ENCODE results near the gene LAPTM4A.

Gene LAPTM4A

DNA sequence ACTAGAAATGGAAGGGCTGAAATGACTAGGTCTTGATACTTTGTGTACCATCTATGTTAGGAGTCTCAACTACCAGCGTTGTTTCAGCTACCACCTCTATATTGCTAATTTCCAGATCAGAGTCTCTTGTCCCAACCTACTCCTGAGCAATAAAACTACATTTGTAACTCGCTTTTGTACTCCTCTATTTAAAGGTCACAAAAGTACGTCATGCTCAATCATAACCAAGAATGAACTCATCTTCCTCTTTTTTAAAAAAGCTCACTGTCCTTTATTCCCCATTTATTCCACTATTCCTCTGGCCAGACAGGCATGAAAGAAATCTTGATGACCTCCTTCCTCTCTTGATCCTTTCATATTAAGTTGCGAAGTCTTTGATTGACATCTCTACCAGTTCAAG is 27.7 kb downstream of the LAPTM4A start:
- POLR2A ChIA-PET: no interaction called here
- CTCF ChIA-PET: interaction anchor here (1.1 to 3.2 kb wide), 3 partner anchors 9 to 69 kb away, joined by 3 to 51 read pairs (median 4); no protein-coding TSS in a partner anchor
- TF ChIP-seq, protein P1, sequence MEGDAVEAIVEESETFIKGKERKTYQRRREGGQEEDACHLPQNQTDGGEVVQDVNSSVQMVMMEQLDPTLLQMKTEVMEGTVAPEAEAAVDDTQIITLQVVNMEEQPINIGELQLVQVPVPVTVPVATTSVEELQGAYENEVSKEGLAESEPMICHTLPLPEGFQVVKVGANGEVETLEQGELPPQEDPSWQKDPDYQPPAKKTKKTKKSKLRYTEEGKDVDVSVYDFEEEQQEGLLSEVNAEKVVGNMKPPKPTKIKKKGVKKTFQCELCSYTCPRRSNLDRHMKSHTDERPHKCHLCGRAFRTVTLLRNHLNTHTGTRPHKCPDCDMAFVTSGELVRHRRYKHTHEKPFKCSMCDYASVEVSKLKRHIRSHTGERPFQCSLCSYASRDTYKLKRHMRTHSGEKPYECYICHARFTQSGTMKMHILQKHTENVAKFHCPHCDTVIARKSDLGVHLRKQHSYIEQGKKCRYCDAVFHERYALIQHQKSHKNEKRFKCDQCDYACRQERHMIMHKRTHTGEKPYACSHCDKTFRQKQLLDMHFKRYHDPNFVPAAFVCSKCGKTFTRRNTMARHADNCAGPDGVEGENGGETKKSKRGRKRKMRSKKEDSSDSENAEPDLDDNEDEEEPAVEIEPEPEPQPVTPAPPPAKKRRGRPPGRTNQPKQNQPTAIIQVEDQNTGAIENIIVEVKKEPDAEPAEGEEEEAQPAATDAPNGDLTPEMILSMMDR (IDR thresholded peaks at IDR 0.05; ENCODE audit: insufficient read depth, low read length, missing control alignments): no peak
- H3K4me3 ChIP-seq (ENCODE audit: low read depth, low read length): no peak overlapping the region
- DNase-seq (ENCODE audit: low read depth, low spot score): no peak

GRCh38 chr2:20021405-20022009 is 29.9 kb downstream of the LAPTM4A start:
- no peak for DNase-seq (ENCODE audit: low read depth, low spot score)
- TF ChIP-seq, protein P1 (IDR thresholded peaks at IDR 0.05; ENCODE audit: insufficient read depth, low read length, missing control alignments): no peak
- CTCF ChIA-PET: interaction anchor here (1.0 to 2.1 kb wide), 2 partner anchors 73 to 76 kb away, joined by 3 to 6 read pairs; no protein-coding TSS in a partner anchor
- H3K4me3 ChIP-seq (ENCODE audit: low read depth, low read length): no peak overlapping the region
- POLR2A ChIA-PET: no interaction called here

- CTCF ChIA-PET: interaction anchor here (1.0 to 2.4 kb wide), 3 partner anchors 71 to 78 kb away, joined by 3 to 11 read pairs (median 6); no protein-coding TSS in a partner anchor
- TF ChIP-seq, protein P1 (IDR thresholded peaks at IDR 0.05; ENCODE audit: insufficient read depth, low read length, missing control alignments): no peak
- no peak overlapping the region for H3K4me3 ChIP-seq (ENCODE audit: low read depth, low read length)
- POLR2A ChIA-PET: no interaction called here
- no peak for DNase-seq (ENCODE audit: low read depth, low spot score)
These were observed 31.7 kb downstream of the LAPTM4A start for GRCh38 chr2:20019747-20020146.

DNA sequence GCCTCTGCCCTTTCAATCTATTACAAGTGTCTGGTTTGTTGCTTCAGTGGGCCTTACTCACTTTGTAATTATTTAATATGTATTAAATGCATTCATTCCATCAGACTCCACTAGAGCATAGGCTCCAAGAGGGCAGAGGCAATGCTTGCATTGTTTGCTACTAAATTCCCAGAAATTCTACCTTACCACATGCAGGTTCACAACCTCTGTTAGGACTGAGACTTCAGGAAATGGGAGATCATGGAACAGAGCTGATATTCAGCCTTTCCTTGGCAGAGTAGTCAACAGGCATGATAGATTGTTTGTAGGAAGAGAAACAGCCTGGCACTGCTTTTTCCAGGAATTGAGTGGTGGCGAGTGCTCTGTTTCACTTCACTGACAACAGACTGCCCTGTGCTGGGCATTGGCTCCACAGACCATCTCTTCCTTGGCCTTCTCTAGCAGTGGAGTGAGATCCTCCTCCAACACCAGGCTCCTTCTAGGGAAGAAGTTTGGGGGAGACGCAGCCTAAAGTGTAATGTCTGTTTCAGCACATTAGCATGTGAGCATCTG is 32.8 kb downstream of the LAPTM4A start:
- H3K4me3 ChIP-seq (ENCODE audit: low read depth, low read length): no peak overlapping the region
- CTCF ChIA-PET: interaction anchor here (2.4 to 6.7 kb wide), 2 partner anchors 17 to 76 kb away, joined by 11 to 79 read pairs; no protein-coding TSS in a partner anchor
- DNase-seq (ENCODE audit: low read depth, low spot score): no peak
- POLR2A ChIA-PET: no interaction called here
- TF ChIP-seq, protein P1 (IDR thresholded peaks at IDR 0.05; ENCODE audit: insufficient read depth, low read length, missing control alignments): no peak

- H3K4me3 ChIP-seq (ENCODE audit: low read depth, low read length): no peak overlapping the region
- CTCF ChIA-PET: interaction anchor here (0.7 to 6.7 kb wide), 36 partner anchors 7 to 310 kb away, joined by 3 to 349 read pairs (median 11); partner anchors contain the start of genes LAPTM4A and WDR35
- DNase-seq (ENCODE audit: low read depth, low spot score): no peak
- POLR2A ChIA-PET: no interaction called here
- TF ChIP-seq, protein P1 (IDR thresholded peaks at IDR 0.05; ENCODE audit: insufficient read depth, low read length, missing control alignments): no peak
These were observed 35.1 kb downstream of the LAPTM4A start for GRCh38 chr2:20016346-20016745.

GRCh38 chr2:20015482-20016083 is 35.8 kb downstream of the LAPTM4A start:
- TF ChIP-seq, protein P1 (IDR thresholded peaks at IDR 0.05; ENCODE audit: insufficient read depth, low read length, missing control alignments): peak; percentile 20
- ChIA-PET POLR2A (interaction anchor here (1.4 kb wide), 1 partner anchor 79 kb away, joined by 6 read pairs; no protein-coding TSS in a partner anchor), CTCF (interaction anchor here (0.6 to 6.7 kb wide), 55 partner anchors 8 to 1578 kb away, joined by 3 to 349 read pairs (median 6); partner anchors contain the start of genes LAPTM4A and WDR35)
- DNase-seq (ENCODE audit: low read depth, low spot score): no peak
- H3K4me3 ChIP-seq (ENCODE audit: low read depth, low read length): no peak overlapping the region

Measured in AG04449 (cell line).